ENCODE results near the gene CEP72. TPM values are rescaled to one million over a fixed set of nuclear protein-coding genes. Genes with fewer than 3 reads are reported as not detected.
"Not testable (repeated sequence)": the region's sequence is repeated elsewhere in the genome, so short reads cannot be mapped to it uniquely, and the experiment has no call there.

CEP72 gene
- total and polyA plus RNA-seq, 4 donors, result 1.3 to 5.9 (median 2.6) TPM

DNA sequence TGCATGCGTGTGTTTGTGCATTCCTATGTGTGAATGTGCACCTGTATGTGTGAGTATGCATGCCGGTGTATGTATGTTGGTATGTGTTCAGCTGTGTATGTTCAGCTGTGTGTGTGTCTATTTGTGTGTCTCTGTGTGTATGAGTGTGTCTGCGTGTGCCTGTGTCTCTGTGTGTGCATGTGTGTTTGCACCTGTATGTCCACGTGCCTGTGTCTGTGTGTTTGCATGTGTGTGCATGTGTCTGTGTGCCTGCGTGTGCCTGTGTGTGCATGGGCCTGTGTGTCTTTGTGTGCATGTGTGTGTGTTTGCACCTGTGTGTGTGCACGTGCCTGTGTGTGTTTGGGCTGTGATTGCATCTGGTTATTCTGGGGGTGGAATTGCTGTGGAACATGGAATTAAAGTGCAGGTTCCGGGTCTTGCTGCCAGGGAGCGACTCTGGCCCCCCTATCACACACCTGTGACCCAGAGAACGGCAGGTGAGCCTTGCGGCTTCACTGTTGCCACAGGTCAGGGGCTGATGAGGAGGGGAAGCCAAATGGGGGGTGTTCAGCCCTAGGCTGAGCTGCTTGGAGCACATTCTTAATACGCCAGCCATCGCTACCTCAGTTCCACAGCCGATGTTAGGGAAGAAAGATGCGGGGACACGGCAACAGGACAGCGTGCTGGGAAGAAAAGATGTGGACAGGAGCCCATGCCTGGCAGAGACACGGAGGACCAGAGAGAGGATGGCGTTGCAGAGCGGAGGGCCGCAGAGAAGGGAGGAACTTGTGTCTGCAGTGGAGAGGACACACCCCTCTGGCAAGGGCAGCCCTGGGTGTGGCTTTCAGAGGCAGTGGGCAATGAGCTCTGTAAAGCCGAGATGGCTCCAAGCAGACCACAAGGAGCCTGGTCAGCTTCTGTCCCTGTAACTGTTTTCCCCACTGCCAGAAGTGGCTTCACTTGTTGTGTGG is 84.9 kb downstream of the CEP72 start:
- H3K27ac ChIP-seq (ENCODE audit: low read depth in 1 of 2, low read length in 2 of 2); H3K36me3 ChIP-seq (ENCODE audit: control insufficient read depth in 4 of 4, insufficient read depth in 3 of 4, low read depth in 1 of 4, low read length in 3 of 4); H3K9me3 ChIP-seq (ENCODE audit: control insufficient read depth in 4 of 4, low read length in 3 of 4); H3K4me1 ChIP-seq (ENCODE audit: control insufficient read depth in 4 of 4, insufficient read depth in 4 of 4, low read length in 3 of 4); DNase-seq (ENCODE audit: low spot score); H3K9ac ChIP-seq (ENCODE audit: low read depth in 1 of 2, low read length in 2 of 2); H3K27me3 ChIP-seq (ENCODE audit: control insufficient read depth in 4 of 4, insufficient read depth in 4 of 4, low read length in 3 of 4); H3K4me3 ChIP-seq (ENCODE audit: low read depth in 1 of 3, low read length in 3 of 3): not testable (repeated sequence)
- WGBS, result 84% methylated on average over 16 of the region's 21 CpGs

Other genes with a start within 250 kb of the CEP72 start
- gene EXOC3, start 169.2 kb upstream of the CEP72 start, total RNA-seq, result 10 to 100 TPM; 19.9 to 23.9 TPM
- 10 to 100 TPM; 12.4 to 17.2 TPM for gene EXOC3, start 169.2 kb upstream of the CEP72 start, polyA plus RNA-seq
- 1 to 10 TPM in 1 of 2 donors, under 1 TPM in 1; 0.65 to 1.0 TPM for gene SLC9A3, start 87.9 kb upstream of the CEP72 start, total RNA-seq
- gene SLC9A3, start 87.9 kb upstream of the CEP72 start, polyA plus RNA-seq, result under 1 TPM; 0.31 to 0.68 TPM
- gene TPPP, start 81.0 kb downstream of the CEP72 start, total RNA-seq, result 1 to 10 TPM in 1 of 2 donors, under 1 TPM in 1; 0.61 to 2.1 TPM
- under 1 TPM; 0.61 to 0.98 TPM for gene TPPP, start 81.0 kb downstream of the CEP72 start, polyA plus RNA-seq
- gene ZDHHC11B, start 172.4 kb downstream of the CEP72 start, total RNA-seq, result 1 to 10 TPM in 1 of 2 donors, under 1 TPM in 1; 0.37 to 2.1 TPM
- gene ZDHHC11B, start 172.4 kb downstream of the CEP72 start, polyA plus RNA-seq, result under 1 TPM; 0.38 to 0.86 TPM
- gene ZDHHC11, start 238.6 kb downstream of the CEP72 start, total RNA-seq, result 1 to 10 TPM in 1 of 2 donors, under 1 TPM in 1; 0.93 to 3.2 TPM
- 1 to 10 TPM in 1 of 2 donors, under 1 TPM in 1; 0.99 to 1.5 TPM for gene ZDHHC11, start 238.6 kb downstream of the CEP72 start, polyA plus RNA-seq